ENCODE data around the gene INSRR. TPM values are rescaled to one million over a fixed set of nuclear protein-coding genes. Genes with fewer than 3 reads are reported as not detected.

The INSRR gene
- total RNA-seq, 2 experiments from 2014 or later = 0.47 to 0.54 TPM

DNA sequence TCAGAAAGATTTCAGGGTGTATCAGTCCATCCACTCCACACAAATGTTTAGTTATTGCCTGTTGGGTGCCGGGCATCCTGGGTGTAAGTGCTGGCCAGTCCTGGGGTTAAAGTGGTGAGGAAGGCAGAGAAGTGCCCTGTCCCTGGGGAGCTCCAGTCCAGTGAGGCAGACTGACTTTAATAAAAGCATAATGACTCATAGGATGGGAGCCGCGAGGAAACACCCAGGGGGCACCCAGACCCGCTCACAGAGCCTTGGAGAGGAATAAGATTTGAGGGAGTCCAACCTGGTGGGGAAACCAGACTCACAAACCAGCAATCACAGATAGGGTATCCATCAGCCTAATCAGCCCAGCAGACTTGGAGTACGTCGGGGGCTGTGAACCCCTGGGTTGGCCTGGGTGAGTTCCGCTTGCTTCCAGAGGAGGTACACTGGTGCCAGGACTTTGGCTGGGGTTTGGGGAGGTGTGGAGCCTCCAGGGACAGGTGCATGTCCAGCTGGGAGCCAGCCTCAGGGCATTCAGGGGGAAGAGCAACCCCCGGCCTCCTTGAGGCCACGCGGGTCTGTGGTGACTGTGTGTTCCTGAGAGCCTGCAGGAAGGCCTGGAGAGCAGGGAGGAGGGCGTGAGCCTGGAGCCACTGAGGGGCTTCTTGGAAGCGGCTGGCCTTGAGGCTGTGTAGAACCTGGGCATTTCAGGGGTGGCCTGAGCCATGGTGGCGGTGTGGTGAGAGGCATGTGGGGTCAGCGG lies 38.3 kb upstream of the INSRR start:
- H3K27me3 Mint-ChIP-seq = peaks cover 27% of the 10 kb centered on the region
- intact Hi-C loops (cut with micrococcal nuclease) = loop anchor here (10.0 kb wide), 1 partner anchor 212 kb away; no protein-coding TSS in a partner anchor
- ChIA-PET CTCF (interaction anchor here (1.0 to 3.3 kb wide), 4 partner anchors 26 to 41 kb away, joined by 3 to 9 read pairs (median 3); no protein-coding TSS in a partner anchor), POLR2A (no interaction called here)
- no peak overlapping the region for H3K27ac Mint-ChIP-seq
- H3K9me3 Mint-ChIP-seq = no peaks in the 10 kb centered on the region
- H3K36me3 Mint-ChIP-seq (ENCODE audit: low read depth) = no peaks in the 10 kb centered on the region
- no peak for DNase-seq
- TF ChIP-seq, protein P1, sequence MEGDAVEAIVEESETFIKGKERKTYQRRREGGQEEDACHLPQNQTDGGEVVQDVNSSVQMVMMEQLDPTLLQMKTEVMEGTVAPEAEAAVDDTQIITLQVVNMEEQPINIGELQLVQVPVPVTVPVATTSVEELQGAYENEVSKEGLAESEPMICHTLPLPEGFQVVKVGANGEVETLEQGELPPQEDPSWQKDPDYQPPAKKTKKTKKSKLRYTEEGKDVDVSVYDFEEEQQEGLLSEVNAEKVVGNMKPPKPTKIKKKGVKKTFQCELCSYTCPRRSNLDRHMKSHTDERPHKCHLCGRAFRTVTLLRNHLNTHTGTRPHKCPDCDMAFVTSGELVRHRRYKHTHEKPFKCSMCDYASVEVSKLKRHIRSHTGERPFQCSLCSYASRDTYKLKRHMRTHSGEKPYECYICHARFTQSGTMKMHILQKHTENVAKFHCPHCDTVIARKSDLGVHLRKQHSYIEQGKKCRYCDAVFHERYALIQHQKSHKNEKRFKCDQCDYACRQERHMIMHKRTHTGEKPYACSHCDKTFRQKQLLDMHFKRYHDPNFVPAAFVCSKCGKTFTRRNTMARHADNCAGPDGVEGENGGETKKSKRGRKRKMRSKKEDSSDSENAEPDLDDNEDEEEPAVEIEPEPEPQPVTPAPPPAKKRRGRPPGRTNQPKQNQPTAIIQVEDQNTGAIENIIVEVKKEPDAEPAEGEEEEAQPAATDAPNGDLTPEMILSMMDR (IDR thresholded peaks at IDR 0.05) = no peak
- H3K4me3 Mint-ChIP-seq = no peak overlapping the region
- no peak for ATAC-seq
- peaks cover 8% of the 10 kb centered on the region for H3K4me1 Mint-ChIP-seq (ENCODE audit: low read depth)

- Mint-ChIP-seq H3K27ac (no peak overlapping the region), H3K4me3 (no peak overlapping the region), H3K9me3 (no peaks in the 10 kb centered on the region), H3K27me3 (peaks cover 32% of the 10 kb centered on the region), H3K36me3 (ENCODE audit: low read depth) (no peaks in the 10 kb centered on the region), H3K4me1 (ENCODE audit: low read depth) (peaks cover 8% of the 10 kb centered on the region)
- no peak for DNase-seq
- intact Hi-C loops (cut with micrococcal nuclease) = loop anchor here (10.0 kb wide), 1 partner anchor 212 kb away; no protein-coding TSS in a partner anchor
- no peak for ATAC-seq
- TF ChIP-seq, protein P1 (IDR thresholded peaks at IDR 0.05) = no peak
- POLR2A ChIA-PET = no interaction called here
- CTCF ChIA-PET = interaction anchor here (1.0 kb wide), 1 partner anchor 31 kb away, joined by 3 read pairs; no protein-coding TSS in a partner anchor
Observed at GRCh38 chr1:156896490-156897033, 37.6 kb upstream of the INSRR start.

GRCh38 chr1:156895927-156896326 lies 37.0 kb upstream of the INSRR start:
- Mint-ChIP-seq H3K27ac (no peak overlapping the region), H3K36me3 (ENCODE audit: low read depth) (no peaks in the 10 kb centered on the region), H3K27me3 (peaks cover 39% of the 10 kb centered on the region), H3K4me3 (no peak overlapping the region), H3K9me3 (no peaks in the 10 kb centered on the region), H3K4me1 (ENCODE audit: low read depth) (peaks cover 8% of the 10 kb centered on the region)
- ChIA-PET CTCF (interaction anchor here (1.0 kb wide), 1 partner anchor 32 kb away, joined by 3 read pairs; no protein-coding TSS in a partner anchor), POLR2A (no interaction called here)
- TF ChIP-seq, protein P1 (IDR thresholded peaks at IDR 0.05) = no peak
- ATAC-seq (no peak), DNase-seq (no peak)
- intact Hi-C loops (cut with micrococcal nuclease) = loop anchor here (10.0 kb wide), 1 partner anchor 211 kb away; no protein-coding TSS in a partner anchor

GRCh38 chr1:156895455-156895812 lies 36.5 kb upstream of the INSRR start:
- Mint-ChIP-seq H3K36me3 (ENCODE audit: low read depth) (no peaks in the 10 kb centered on the region), H3K4me3 (no peak overlapping the region), H3K27ac (no peak overlapping the region), H3K27me3 (peaks cover 41% of the 10 kb centered on the region), H3K9me3 (no peaks in the 10 kb centered on the region), H3K4me1 (ENCODE audit: low read depth) (peaks cover 8% of the 10 kb centered on the region)
- ATAC-seq (no peak), DNase-seq (no peak)
- TF ChIP-seq, protein P1 (IDR thresholded peaks at IDR 0.05) = no peak
- ChIA-PET POLR2A (no interaction called here), CTCF (no interaction called here)
- intact Hi-C loops (cut with micrococcal nuclease) = loop anchor here (10.0 kb wide), 1 partner anchor 211 kb away; no protein-coding TSS in a partner anchor

Data from activated CD8-positive, alpha-beta T cell treated with anti-CD3 and anti-CD28 coated beads for 36 hours (primary cell).